DND-41 (cell line): ENCODE results near the gene SMURF1.

Experiments
- CTCF ChIP-seq: IDR thresholded peaks from 2 replicates; pipeline ENCODE4 v1.5.1; 2012; ENCODE audit warnings: borderline replicate concordance, low read length, moderate library complexity, mild to moderate bottlenecking; ENCODE audit not compliant: poor library complexity, severe bottlenecking; ENCODE audit errors: extremely low read depth
- EZH2 ChIP-seq: IDR thresholded peaks from 3 replicates; pipeline ENCODE4 v1.6.1; 2012; ENCODE audit warnings: borderline replicate concordance, low read depth, mild to moderate bottlenecking, moderate library complexity, low read length, inconsistent platforms; ENCODE audit not compliant: severe bottlenecking

- no peak for TF ChIP-seq CTCF
- no peak for TF ChIP-seq EZH2
These were observed 132.6 kb downstream of the SMURF1 start for GRCh38 chr7:99011341-99011705.
